ENCODE data around the gene ADAMTS17. TPM values are rescaled to one million over a fixed set of nuclear protein-coding genes. Genes with fewer than 3 reads are reported as not detected.

Gene ADAMTS17
- total RNA-seq, 1 donor from 2014 or later, result 10.6 TPM

- DNase-seq (ENCODE audit: low spot score), result no peak
These were observed 315.7 kb downstream of the ADAMTS17 start for GRCh38 chr15:100026041-100026440.

DNA sequence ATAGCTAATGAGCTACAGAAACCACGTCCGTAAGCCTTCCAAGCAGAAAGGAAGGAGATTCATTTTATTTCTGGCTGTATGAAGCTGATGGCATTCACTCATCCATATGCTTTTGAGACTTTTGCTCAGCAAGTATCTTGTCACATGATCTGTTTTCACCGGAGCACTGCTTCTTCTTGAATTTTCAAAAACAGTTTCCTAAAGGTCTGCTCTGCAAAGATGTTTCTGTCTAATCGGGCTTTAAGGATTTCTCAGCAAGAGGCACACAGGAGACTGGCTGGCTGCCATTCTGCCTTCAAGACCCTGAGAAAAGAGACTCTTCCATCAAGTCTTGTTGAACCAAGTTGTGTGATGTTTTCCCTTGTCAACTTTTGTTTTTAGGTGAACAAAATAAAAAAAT lies 319.0 kb downstream of the ADAMTS17 start:
- DNase-seq (ENCODE audit: low spot score), result peak; percentile 13

- peak; percentile 29 for DNase-seq (ENCODE audit: low spot score)
These were observed 319.4 kb downstream of the ADAMTS17 start for GRCh38 chr15:100022391-100022790.

- DNase-seq (ENCODE audit: low spot score), result peak; percentile 23
These were observed 320.1 kb downstream of the ADAMTS17 start for GRCh38 chr15:100021653-100022052.

- peak; percentile 17 for DNase-seq (ENCODE audit: low spot score)
These were observed 321.2 kb downstream of the ADAMTS17 start for GRCh38 chr15:100020614-100021013.

DNA sequence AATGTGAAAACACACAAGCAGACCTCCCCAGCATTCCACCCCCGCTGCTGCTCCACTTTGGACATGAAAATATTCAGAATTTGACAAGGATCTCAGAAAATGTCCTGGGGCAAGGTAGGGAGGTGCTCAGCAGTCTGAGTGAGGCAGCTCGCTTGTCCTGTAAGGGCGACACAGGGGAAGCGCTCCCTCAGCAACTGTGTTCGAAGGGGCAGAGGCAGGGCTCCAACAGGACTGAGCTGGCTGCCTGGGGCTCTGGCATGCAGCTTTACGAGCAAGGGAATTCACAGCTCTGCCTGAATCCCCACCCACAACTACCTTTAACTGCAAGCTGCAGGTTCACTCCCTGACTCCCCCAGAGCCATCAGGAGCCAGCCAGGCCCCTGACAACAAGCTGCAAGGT lies 321.6 kb downstream of the ADAMTS17 start:
- peak; percentile 31 for DNase-seq (ENCODE audit: low spot score)

DNA sequence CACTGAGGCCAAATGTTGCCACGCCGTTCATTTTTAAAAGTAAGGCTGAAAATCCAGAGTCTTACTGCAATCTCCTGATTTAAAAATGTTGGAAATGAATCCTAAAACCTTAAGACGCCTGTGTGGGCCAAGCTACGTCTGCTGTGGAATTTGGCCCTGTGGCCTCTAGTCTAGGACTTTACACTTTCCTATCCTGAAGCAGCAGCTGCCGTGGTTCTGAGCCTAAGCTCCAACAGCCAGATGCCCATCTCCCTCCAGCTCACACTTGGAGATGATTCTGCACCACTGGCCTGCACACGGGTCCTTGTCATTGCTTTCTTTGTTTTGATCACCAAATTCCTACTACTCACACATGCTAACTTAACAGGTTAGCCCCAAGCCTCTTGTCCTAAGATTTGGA lies 322.2 kb downstream of the ADAMTS17 start:
- peak; percentile 26 for DNase-seq (ENCODE audit: low spot score)

DNA sequence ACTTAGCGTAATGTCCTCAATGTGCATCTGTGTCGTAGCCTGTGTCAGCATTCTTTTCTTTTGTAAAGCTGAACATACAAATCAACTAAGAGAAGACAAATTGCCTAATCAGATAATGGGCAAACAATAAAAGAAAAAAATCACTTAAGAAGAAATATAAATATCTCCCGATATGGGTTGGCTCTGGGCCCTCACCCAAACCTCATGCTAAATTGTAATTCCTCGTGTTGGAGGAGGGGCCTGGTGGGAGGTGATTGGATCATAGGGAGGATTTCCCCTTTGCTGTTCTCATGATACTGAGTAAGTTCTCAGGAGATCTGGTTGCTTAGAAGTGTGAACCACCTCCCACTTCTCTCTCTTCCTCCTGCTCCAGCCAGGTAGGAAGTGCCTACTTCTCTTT lies 323.6 kb downstream of the ADAMTS17 start:
- DNase-seq (ENCODE audit: low spot score), result no peak

DNA sequence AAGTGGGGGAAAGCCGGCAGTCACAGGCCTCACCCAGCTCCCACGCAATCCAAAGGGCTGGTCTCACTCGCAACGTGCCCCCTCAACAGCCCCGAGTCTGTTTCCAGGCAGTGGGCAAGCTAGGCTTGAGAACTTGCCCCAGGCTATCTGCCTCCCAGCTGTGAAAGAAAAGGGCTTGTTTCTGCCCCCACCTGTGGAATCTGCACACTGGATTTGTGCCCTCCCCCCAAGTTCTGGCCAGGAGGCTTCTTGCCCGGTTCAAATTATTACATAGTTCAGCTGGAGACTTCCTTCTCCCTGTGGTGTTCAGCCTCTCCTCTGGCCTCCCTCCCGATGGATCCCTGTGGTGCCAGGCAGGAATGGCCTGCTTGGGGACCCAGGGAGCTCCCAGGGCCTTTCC lies 324.6 kb downstream of the ADAMTS17 start:
- DNase-seq (ENCODE audit: low spot score), result no peak

DNA sequence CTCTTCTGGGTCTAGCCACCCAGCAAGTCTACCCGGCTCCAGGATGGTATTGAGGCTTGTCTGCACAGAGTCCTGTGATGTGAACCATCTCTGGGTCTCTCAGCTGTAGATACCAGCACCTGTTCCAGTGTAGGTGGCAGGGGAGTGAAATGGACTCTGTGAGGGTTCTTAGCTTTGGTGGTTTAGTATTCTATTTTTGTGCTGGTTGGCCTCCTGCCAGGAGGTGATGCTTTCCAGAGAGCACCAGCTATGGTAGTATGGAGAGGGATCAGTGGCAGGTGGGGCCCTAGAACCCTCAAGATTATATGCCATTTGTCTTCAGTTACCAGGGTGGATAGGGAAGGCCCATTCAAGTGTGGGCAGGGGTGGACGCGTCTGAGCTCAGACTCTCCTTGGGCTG lies 325.1 kb downstream of the ADAMTS17 start:
- DNase-seq (ENCODE audit: low spot score), result peak; percentile 9

DNA sequence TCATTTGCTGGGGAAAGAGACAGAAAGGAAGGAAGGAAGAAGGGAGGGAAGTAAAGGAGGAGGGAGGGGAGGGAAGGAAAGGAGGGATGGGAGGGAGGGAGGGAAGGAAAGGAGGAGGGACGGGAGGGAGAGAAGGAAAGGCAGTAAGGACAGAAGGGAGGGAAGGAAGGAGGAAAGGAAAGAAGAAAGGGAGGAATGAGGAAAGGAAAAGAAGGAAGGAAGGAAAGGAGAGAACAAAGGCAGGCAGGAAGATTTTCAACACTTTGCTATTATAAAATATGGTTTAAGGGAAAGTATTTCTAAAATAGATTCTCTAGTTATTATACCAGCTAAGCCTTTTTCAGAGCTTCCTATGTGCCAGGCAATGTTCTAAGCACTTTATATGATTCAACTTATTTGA lies 330.5 kb downstream of the ADAMTS17 start:
- no peak for DNase-seq (ENCODE audit: low spot score)

- no peak for DNase-seq (ENCODE audit: low spot score)
These were observed 332.4 kb downstream of the ADAMTS17 start for GRCh38 chr15:100009372-100009771.

- DNase-seq (ENCODE audit: low spot score), result no peak
These were observed 333.5 kb downstream of the ADAMTS17 start for GRCh38 chr15:100008258-100008657.

DNA sequence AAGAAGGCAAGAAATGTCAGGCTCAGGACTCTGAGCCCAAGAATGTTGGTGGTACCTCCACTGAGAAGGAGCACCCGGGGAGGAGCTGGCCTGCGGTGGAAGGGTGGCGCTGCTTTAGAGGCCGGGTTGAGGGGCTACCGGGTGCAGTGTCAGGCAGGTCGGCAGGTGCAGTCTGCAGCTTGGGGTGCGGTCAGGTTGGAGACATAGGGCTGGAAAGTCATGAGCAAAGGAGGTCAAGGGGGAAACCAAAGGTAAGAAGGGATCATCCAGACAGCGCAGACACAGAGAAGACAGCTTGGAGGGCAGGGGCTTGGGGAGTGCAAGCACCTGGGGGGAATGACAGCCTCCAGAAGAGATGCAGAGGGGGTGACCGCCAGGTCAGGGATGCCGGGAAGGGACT lies 334.2 kb downstream of the ADAMTS17 start:
- no peak for DNase-seq (ENCODE audit: low spot score)

DNA sequence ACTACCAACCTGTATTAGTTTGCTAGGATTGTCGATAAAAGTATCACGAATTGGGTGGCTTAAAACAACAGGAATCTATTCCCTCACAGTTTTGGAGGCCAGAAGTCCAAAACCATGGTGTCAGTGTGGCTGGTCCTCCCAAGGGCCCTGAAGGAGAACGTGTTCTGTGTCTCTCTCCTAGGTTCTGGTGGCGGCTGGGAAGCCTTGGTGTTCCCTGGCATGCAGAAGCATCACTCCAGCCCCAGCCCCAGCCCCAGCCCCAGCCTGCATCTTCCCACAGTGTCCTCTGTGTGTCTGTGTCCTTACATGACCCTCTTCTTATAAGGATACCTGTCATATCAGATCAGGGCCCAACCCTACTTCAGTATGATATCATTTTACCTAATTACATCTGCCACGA lies 336.1 kb downstream of the ADAMTS17 start:
- no peak for DNase-seq (ENCODE audit: low spot score)

DNA sequence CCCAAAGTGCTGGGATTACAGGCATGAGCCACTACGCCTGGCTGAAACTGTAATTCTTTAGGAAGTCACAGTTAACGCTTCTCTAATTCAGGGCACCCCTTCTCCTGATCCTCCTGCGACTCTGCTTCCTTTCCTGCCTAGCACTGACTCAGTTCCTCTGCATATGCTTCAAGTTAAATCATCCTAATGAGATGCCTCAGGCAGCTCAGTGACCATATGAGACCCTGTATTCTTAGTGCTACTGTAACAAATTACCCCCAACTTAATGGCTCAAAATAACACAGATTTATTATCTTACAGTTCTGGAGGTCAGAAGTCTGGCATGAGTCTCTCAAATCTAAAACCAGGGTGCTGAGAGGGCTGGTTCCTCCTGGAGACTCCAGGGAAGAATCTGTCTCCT lies 336.8 kb downstream of the ADAMTS17 start:
- DNase-seq (ENCODE audit: low spot score), result no peak

- no peak for DNase-seq (ENCODE audit: low spot score)
These were observed 338.8 kb downstream of the ADAMTS17 start for GRCh38 chr15:100002787-100003536.

DNA sequence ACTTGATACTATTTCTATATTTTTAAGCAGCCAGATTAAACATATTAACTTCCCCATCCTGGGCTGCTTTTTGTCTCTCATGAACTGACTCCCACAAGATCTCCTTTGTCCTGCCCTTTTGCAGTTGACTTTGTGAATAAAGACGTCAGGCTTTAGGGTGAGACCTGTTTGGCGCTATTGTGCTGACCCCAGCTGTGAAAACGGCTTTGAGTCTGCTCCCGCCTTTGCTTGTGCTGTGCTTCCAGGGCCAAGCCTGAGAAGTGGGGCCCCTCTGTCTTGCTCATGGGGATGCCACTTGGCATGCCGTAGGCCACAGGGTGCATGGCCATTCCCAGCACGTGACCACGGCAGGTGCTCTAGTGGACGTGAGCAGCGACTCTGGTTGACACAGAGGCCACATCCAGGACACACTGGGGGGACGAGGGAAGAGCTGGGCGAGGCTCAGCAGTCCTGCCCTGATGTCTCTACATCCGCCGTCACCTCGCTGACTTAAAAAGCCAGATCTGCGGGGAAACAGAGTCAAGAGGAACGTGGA lies 339.6 kb downstream of the ADAMTS17 start:
- no peak for DNase-seq (ENCODE audit: low spot score)

GRCh38 chr15:100001405-100001804 lies 340.4 kb downstream of the ADAMTS17 start:
- DNase-seq (ENCODE audit: low spot score), result no peak

DNA sequence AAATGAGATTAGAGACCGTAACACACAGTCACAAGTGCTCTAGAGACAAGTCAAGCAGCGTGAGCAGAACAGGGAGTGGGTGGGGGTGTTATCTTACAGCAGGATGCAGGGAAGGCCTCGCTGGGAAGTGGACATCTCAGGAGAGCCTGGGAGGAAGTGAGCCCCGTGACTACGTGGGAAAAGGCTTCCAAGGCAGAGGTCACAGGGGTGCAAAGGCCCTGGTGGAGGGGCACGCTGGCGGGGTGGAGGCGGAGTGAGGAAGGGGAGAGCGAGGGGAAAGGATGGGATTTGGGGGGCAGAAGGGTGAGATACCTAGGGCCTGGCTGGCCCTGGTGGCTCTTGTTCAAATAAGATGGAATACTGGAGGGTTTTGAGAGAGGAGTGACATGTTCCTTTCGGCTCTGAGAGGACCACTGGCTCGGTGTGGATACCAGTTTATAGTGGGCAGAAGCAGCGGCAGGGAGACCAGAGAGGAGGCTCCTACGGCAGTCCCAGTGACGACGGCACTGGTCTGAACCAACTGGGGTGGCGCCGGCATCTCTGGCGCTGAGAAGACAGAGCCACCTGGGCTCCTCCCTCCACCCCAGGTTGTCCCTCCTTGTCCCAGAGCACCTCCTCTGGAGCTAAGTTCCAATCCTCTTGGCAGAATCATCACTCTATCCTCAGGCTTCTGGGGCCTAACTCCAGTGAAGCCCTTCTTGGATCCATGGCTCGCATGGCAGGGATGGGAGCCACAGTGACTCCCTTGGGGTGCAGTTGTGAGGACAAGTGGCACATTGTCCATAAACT lies 342.3 kb downstream of the ADAMTS17 start:
- no peak for DNase-seq (ENCODE audit: low spot score)

GRCh38 chr15:99998661-99999101 lies 343.1 kb downstream of the ADAMTS17 start:
- DNase-seq (ENCODE audit: low spot score), result no peak

- no peak for DNase-seq (ENCODE audit: low spot score)
These were observed 344.6 kb downstream of the ADAMTS17 start for GRCh38 chr15:99997112-99997651.

GRCh38 chr15:99996660-99997059 lies 345.1 kb downstream of the ADAMTS17 start:
- DNase-seq (ENCODE audit: low spot score), result no peak

All from ureter (tissue), 1 donor.